GM06990 (cell line): ENCODE results near the gene RMI1.

ENCODE experiments used
- DNase-seq: peaks from one replicate; pipeline ENCODE4 v3.0.0-alpha.2; 2011; ENCODE audit not compliant: insufficient read length; ENCODE audit errors: extremely low read depth
- H3K27me3 ChIP-seq: replicated peaks from 2 replicates; pipeline ENCODE4 v1.6.0; 2011; ENCODE audit warnings: low read length; ENCODE audit not compliant: control insufficient read depth, insufficient read depth
- H3K36me3 ChIP-seq: 2 replicates; pipeline ENCODE4 v1.5.1; 2011; ENCODE audit warnings: low read length; ENCODE audit not compliant: control insufficient read depth, insufficient read depth
- H3K4me3 ChIP-seq: replicated peaks from 2 replicates; pipeline ENCODE4 v1.5.1; 2011; ENCODE audit warnings: low read depth, mild to moderate bottlenecking, control low read depth, low read length
- TF ChIP-seq, protein P1 (sequence below): IDR thresholded peaks from 2 replicates; pipeline ENCODE4 v1.5.1; 2011; ENCODE audit warnings: low read length, control low read depth, mild to moderate bottlenecking, inconsistent platforms; ENCODE audit not compliant: insufficient read depth, poor library complexity, severe bottlenecking

Gene RMI1

DNA sequence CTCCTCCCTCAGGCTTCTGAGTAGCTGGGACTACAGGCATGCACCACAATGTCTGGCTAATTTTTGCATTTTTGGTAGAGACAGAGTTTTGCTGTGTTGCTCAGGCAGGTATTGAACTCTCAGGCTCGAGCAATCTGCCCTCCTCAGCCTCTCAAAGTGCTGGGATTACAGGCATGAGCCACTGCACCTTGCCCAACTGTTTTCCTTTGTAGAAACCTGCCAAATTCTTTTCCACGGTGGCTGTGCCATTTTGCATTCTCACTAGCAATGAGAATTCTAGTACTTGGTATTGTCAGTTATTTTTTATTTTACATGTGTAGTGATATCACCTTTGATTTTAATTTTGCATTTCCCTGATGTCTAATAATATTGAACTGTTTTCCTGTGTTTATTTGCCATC, 7.8 kb downstream of the RMI1 start:
- no peaks in the 10 kb centered on the region; the same call in 1 of the 2 replicates for H3K36me3 ChIP-seq
- DNase-seq: no peak
- TF ChIP-seq, protein P1, sequence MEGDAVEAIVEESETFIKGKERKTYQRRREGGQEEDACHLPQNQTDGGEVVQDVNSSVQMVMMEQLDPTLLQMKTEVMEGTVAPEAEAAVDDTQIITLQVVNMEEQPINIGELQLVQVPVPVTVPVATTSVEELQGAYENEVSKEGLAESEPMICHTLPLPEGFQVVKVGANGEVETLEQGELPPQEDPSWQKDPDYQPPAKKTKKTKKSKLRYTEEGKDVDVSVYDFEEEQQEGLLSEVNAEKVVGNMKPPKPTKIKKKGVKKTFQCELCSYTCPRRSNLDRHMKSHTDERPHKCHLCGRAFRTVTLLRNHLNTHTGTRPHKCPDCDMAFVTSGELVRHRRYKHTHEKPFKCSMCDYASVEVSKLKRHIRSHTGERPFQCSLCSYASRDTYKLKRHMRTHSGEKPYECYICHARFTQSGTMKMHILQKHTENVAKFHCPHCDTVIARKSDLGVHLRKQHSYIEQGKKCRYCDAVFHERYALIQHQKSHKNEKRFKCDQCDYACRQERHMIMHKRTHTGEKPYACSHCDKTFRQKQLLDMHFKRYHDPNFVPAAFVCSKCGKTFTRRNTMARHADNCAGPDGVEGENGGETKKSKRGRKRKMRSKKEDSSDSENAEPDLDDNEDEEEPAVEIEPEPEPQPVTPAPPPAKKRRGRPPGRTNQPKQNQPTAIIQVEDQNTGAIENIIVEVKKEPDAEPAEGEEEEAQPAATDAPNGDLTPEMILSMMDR: no peak

DNA sequence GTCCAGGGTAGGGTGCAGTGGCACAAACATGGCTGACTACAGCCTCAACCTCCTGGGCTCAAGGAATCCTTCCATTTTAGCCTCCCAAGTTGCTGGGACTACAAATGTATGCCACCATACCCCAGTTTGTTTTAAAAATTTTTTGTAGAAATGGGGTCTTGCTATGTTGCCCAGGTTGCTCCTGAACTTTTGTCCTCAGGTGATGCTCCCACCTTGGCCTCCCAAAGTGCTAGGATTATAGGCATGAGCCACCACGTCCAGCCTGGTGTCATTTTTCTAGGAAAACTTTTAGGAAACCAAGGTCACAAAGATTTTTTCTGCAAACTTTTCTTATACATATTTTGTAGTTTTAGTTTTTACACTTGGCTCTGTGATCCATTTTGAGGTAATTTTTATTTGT, 10.8 kb downstream of the RMI1 start:
- H3K27me3 ChIP-seq: no peaks in the 10 kb centered on the region
- no peak for DNase-seq
- no peaks in the 10 kb centered on the region; the same call in none of the 2 replicates for H3K36me3 ChIP-seq
- no peak overlapping the region for H3K4me3 ChIP-seq
- TF ChIP-seq, protein P1: no peak

More for the DNA sequence above, 7.8 kb downstream of the RMI1 start:
- Histone ChIP-seq H3K27me3 (no peaks in the 10 kb centered on the region), H3K4me3 (no peak overlapping the region)

DNA sequence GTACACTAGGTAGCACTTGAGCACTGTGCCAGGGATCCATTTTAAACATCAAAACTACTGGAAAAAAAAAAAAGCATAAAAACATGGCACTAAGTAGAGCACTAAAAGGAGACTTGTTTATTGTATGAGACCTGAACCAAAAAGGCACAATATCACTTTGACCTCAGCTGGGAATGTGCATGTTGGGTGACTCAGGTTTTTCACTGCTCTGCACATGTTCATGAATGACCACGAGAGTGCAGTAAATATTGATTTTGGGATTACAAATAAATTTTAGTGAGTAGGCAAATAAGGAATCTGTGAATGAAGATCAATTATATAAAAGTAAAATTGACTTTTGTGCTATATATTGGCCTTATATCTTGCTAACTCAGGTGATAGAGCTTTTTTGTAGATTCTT, 11.8 kb downstream of the RMI1 start:
- H3K27me3 ChIP-seq: no peaks in the 10 kb centered on the region
- TF ChIP-seq, protein P1: no peak
- no peak overlapping the region for H3K4me3 ChIP-seq
- H3K36me3 ChIP-seq: no peaks in the 10 kb centered on the region; the same call in none of the 2 replicates
- DNase-seq: no peak

DNA sequence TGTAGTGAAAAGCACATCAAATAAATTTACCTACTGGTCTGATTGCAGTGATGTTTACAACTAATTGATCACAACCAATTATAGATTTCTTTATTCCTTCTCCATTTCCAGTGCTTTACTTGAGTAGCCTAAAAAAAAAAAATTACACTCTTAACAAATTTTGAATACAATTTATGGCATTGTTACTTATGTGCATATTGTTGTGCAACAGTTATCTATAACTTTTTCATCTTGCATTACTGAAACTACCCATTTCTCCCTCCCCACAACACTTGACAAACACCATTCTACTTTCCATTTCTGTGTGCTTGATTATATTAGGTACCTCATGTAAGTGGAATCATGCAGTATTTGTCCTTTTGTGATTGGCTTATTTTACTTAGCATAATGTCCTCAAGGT, 12.3 kb downstream of the RMI1 start:
- Histone ChIP-seq H3K36me3 (no peaks in the 10 kb centered on the region; the same call in none of the 2 replicates), H3K27me3 (no peaks in the 10 kb centered on the region), H3K4me3 (no peak overlapping the region)
- no peak for DNase-seq
- TF ChIP-seq, protein P1: no peak

DNA sequence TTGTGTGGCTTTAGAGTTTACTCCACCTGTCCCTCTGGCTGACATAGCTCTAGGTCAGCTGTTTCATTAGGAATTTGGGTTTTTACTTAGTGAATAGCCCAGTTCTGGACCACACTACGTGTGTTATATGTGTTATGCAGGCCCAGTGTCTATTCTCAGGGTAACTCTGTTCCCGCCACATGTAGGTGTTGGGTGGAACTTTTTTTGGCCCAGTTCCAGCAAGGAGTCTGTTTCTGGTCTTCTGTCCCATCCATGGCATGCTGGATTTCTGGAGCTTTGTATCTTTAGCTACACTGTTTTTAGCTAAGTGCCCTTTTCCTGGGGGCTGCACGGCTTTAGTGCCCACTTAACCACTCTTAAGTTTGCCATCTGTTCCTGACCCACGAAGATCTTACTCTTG, 15.5 kb downstream of the RMI1 start:
- H3K36me3 ChIP-seq: no peaks in the 10 kb centered on the region; the same call in 1 of the 2 replicates
- no peaks in the 10 kb centered on the region for H3K27me3 ChIP-seq
- H3K4me3 ChIP-seq: no peak overlapping the region
- no peak for DNase-seq
- TF ChIP-seq, protein P1: no peak
